Thyroid gland (tissue), 4 donors: ENCODE measurements around the gene TRIM29. TPM values are rescaled to one million over a fixed set of nuclear protein-coding genes. Genes with fewer than 3 reads are reported as not detected.

Experiments
- DNase-seq, 2 donors: peaks; one replicate each; pipeline ENCODE4 v3.0.0-alpha.2; 2019
- H3K27ac ChIP-seq, 3 donors: fragments of 200-600 bp; sonication (generic); 1 replicate in 2 of 3; 2 replicates in 1 of 3; pipeline ENCODE4 v1.5.1; 2016 to 2019; ENCODE audit warnings: mild to moderate bottlenecking in 1 of 3, moderate library complexity in 1 of 3
- H3K27me3 ChIP-seq: fragments of 200-600 bp; sonication (generic); one replicate; pipeline ENCODE4 v1.5.1; 2019
- H3K36me3 ChIP-seq, 2 donors: fragments of 200-600 bp; sonication (generic); one replicate each; pipeline ENCODE4 v1.5.1; 2016 to 2019
- H3K4me1 ChIP-seq, 2 donors: fragments of 200-600 bp; sonication (generic); one replicate each; pipeline ENCODE4 v1.5.1; 2017 to 2019
- H3K4me3 ChIP-seq, 3 donors: fragments of 200-600 bp; sonication (generic); replicated peaks in 1 of 3; 1 replicate in 2 of 3; 2 replicates in 1 of 3; pipeline ENCODE4 v1.5.1; 2016; ENCODE audit warnings: mild to moderate bottlenecking in 1 of 3
- H3K9me3 ChIP-seq: fragments of 200-600 bp; sonication (generic); one replicate; pipeline ENCODE4 v1.5.1; 2017
- CTCF ChIP-seq, 6 experiments: fragments of 200-600 bp in 3 of 6; fragments of 450-650 bp in 3 of 6; sonication (generic) in 3 of 6; IDR thresholded peaks; one replicate each; pipeline ENCODE4 v1.5.1; 2016 to 2019; ENCODE audit warnings: antibody characterized with exemption in 6 of 6, mild to moderate bottlenecking in 2 of 6, inconsistent platforms in 1 of 6, moderate library complexity in 1 of 6
- POLR2A ChIP-seq, 2 donors: fragments of 450-650 bp; IDR thresholded peaks; one replicate each; pipeline ENCODE4 v1.6.1; 2017; ENCODE audit warnings: antibody characterized with exemption in 2 of 2, mild to moderate bottlenecking in 2 of 2, moderate library complexity in 1 of 2
- WGBS, 2 donors: methylation state at CpG; one replicate each; pipeline ENCODE4 v1.1.5; 2017; 5-methylcytosine and 5-hydroxymethylcytosine counted together
- intact Hi-C: fragments of 100-400 bp; cut with DNase I; formaldehyde crosslinking; loops from one replicate; pipeline ENCODE4 v1.15.1; 2023
- total RNA-seq, 4 donors: library from RNA; depleted of rRNA; stranded (reverse); fragments of >200 nt; gene quantifications; one replicate each; pipeline ENCODE4 v1.2.3, GENCODE V29; 2016

Gene TRIM29
- total RNA-seq, 4 donors from 2014 or later: 1.4 to 3.7 (median 1.6) TPM; not detected in 1

- no peak overlapping the region for H3K4me3 ChIP-seq
- no peaks in the 10 kb centered on the region for H3K9me3 ChIP-seq
- H3K27me3 ChIP-seq: no peaks in the 10 kb centered on the region
- H3K36me3 ChIP-seq: no peaks in the 10 kb centered on the region
- no peak for TF ChIP-seq CTCF (IDR thresholded peaks at IDR 0.05)
- no peak for TF ChIP-seq POLR2A (IDR thresholded peaks at IDR 0.05)
- no peaks in the 10 kb centered on the region for H3K4me1 ChIP-seq
- intact Hi-C loops: no loop called here
- H3K27ac ChIP-seq: no peak overlapping the region
- WGBS, 2 donors: 100% methylated on average over 3 of the region's 3 CpGs
- no peak for DNase-seq
Measured at GRCh38 chr11:120090411-120090810, 47.5 kb downstream of the TRIM29 start.

- no peaks in the 10 kb centered on the region for H3K4me1 ChIP-seq
Measured at GRCh38 chr11:120089036-120090001, 48.6 kb downstream of the TRIM29 start.

GRCh38 chr11:120088056-120088455 is 49.9 kb downstream of the TRIM29 start:
- no peaks in the 10 kb centered on the region for H3K36me3 ChIP-seq
- TF ChIP-seq CTCF (IDR thresholded peaks at IDR 0.05) (no peak), POLR2A (IDR thresholded peaks at IDR 0.05) (no peak)
- WGBS, 2 donors: 97 to 100% methylated on average over 2 of the region's 2 CpGs
- no peak for DNase-seq
- intact Hi-C loops: no loop called here
- no peaks in the 10 kb centered on the region for H3K27me3 ChIP-seq
- H3K4me1 ChIP-seq: no peaks in the 10 kb centered on the region
- no peak overlapping the region for H3K4me3 ChIP-seq
- H3K9me3 ChIP-seq: no peaks in the 10 kb centered on the region
- H3K27ac ChIP-seq: no peak overlapping the region

More at GRCh38 chr11:120089036-120090001, 48.6 kb downstream of the TRIM29 start:
- 77 to 82% methylated on average over 6 of the region's 6 CpGs for WGBS, 2 donors
- H3K27me3 ChIP-seq: no peaks in the 10 kb centered on the region
- no peaks in the 10 kb centered on the region for H3K36me3 ChIP-seq
- no peak for TF ChIP-seq POLR2A (IDR thresholded peaks at IDR 0.05)
- no peak for TF ChIP-seq CTCF (IDR thresholded peaks at IDR 0.05)
- intact Hi-C loops: no loop called here
- H3K27ac ChIP-seq: no peak overlapping the region
- no peak for DNase-seq
- H3K4me3 ChIP-seq: no peak overlapping the region
- no peaks in the 10 kb centered on the region for H3K9me3 ChIP-seq

GRCh38 chr11:120086651-120087050 is 51.3 kb downstream of the TRIM29 start:
- no peak overlapping the region for H3K27ac ChIP-seq
- intact Hi-C loops: no loop called here
- no peaks in the 10 kb centered on the region for H3K4me1 ChIP-seq

More at GRCh38 chr11:120086651-120087050, 51.3 kb downstream of the TRIM29 start:
- no peaks in the 10 kb centered on the region for H3K36me3 ChIP-seq
- no peak for DNase-seq
- no peak overlapping the region for H3K4me3 ChIP-seq
- no peak for TF ChIP-seq POLR2A (IDR thresholded peaks at IDR 0.05)
- no peak for TF ChIP-seq CTCF (IDR thresholded peaks at IDR 0.05)
- H3K27me3 ChIP-seq: no peaks in the 10 kb centered on the region
- H3K9me3 ChIP-seq: no peaks in the 10 kb centered on the region
- WGBS, 2 donors: 42 to 79% methylated on average over 9 of the region's 9 CpGs
